Lower leg skin (tissue), 3 donors: Measurements from ENCODE around the gene DCHS1.

Experiments
- POLR2A ChIP-seq, 2 donors: fragments of 450-650 bp; IDR thresholded peaks; one replicate each; pipeline ENCODE4 v1.6.1; 2016 to 2017; ENCODE audit warnings: antibody characterized with exemption in 2 of 2, mild to moderate bottlenecking in 1 of 2, moderate library complexity in 1 of 2
- TF ChIP-seq, protein P1 (sequence below), 3 donors: fragments of 450-650 bp; IDR thresholded peaks; one replicate each; pipeline ENCODE4 v1.5.1; 2016; ENCODE audit warnings: antibody characterized with exemption in 3 of 3, mild to moderate bottlenecking in 3 of 3, moderate library complexity in 2 of 3

DNA sequence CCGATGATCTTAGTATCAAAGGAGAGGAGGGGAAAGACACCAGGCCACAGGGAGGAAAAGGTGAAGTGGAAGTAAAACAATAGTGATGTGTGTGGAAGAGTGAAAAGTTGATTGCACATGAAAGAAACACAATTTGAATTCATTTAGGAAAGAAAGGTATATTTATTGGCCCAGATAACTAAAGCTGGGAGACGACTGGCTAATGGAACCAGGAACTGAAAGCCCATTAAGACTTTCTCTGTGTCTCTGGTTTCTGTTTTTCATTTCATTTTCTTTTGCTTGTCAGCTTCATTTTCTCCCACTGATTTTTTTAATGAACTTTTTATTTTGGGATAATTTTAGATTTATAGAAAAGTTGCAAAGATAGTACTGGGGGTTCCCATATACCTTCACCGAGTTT is 5.1 kb upstream of the DCHS1 start:
- TF ChIP-seq, protein P1, sequence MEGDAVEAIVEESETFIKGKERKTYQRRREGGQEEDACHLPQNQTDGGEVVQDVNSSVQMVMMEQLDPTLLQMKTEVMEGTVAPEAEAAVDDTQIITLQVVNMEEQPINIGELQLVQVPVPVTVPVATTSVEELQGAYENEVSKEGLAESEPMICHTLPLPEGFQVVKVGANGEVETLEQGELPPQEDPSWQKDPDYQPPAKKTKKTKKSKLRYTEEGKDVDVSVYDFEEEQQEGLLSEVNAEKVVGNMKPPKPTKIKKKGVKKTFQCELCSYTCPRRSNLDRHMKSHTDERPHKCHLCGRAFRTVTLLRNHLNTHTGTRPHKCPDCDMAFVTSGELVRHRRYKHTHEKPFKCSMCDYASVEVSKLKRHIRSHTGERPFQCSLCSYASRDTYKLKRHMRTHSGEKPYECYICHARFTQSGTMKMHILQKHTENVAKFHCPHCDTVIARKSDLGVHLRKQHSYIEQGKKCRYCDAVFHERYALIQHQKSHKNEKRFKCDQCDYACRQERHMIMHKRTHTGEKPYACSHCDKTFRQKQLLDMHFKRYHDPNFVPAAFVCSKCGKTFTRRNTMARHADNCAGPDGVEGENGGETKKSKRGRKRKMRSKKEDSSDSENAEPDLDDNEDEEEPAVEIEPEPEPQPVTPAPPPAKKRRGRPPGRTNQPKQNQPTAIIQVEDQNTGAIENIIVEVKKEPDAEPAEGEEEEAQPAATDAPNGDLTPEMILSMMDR (IDR thresholded peaks at IDR 0.05) = no peak
- no peak for TF ChIP-seq POLR2A (IDR thresholded peaks at IDR 0.05)
